ENCODE measurements around the gene CWC27.

Gene CWC27

DNA sequence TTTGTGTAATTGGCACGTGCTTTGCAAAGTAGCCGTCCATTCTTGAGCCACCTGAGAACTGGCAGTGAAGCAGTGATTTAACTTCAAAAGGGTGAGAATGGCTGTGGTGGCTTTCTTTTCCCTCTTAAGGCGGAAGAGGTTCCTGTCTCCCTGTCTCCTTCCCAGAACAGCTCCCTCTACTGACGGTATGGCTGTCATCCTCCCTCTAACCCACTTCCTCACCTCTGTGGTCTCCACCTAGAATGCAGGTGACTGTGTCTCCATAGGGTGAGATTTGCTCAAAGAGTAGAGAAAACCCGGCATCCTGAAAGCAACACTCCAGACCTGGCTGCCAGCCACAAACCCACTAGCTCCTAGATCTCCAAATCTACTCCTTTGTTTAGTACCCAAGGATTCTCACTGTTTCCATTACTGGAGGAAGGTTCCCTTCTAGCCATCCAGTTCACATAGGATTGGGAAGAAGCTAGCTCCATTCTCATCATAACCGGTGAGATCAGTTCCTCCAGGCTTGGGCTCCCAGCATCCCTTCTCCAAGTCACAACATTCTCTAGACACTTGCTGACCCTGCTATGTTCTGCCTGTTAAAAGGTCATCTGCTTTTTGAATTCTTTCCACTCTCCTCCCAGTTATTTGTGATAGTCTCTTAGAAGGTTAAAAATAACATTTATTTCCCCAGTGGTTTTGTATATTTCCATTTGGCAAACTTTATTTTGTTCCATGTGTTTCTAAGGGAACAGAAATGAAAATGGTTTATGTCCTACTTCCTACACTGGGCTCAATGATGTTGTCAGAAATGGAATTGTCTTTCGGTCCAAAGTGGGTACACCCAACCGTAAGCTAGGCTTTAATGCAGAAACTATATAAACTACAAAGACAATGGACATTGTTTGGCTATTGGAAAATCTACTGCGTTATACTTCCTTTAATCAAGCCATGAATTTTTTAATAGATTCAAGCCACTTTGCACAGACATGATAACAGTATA lies 269.4 kb downstream of the CWC27 start:
- no peak for DNase-seq (ENCODE audit: low spot score)

DNA sequence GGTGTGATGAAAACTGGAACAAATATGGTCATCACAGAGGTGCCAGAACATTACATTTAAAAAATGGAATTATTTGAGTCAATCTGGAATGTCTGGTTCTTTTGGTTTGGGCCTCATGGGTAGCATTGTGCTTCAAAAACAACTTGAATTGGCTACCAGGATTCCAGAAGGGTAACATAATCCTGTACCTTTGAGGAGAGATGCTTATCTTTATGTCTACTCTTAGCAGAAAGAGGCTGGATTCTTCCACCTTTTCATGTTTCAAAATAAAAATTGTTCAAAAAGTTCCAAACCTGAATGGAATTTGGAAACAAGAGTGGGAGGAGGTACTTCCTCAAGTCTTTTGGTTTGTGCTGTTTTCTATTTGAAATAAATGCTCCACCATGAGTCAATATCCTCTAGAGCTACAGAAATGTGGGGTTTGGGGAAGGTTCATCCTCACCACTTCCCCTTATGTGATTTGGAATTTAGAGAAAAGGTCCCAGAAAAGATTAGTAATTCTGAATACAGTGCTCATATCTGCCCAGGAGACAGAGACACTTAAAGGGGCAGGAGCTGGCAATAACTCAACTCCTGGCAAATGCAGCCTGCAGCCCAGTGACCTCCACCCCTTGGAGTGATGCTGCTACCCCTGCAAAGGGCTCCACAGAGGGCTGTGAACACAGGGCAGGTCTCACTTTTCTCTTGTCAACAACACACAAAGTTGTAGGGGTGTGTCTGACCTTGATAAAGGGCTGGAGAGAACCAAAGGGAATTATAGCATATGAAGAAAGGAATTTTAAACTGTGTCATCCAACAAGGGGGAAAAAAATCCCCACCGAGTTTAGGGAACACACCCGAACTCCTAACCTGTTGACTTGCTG lies 272.8 kb downstream of the CWC27 start:
- DNase-seq (ENCODE audit: low spot score): no peak

GRCh38 chr5:65043843-65044359 lies 275.2 kb downstream of the CWC27 start:
- no peak for DNase-seq (ENCODE audit: low spot score)

DNA sequence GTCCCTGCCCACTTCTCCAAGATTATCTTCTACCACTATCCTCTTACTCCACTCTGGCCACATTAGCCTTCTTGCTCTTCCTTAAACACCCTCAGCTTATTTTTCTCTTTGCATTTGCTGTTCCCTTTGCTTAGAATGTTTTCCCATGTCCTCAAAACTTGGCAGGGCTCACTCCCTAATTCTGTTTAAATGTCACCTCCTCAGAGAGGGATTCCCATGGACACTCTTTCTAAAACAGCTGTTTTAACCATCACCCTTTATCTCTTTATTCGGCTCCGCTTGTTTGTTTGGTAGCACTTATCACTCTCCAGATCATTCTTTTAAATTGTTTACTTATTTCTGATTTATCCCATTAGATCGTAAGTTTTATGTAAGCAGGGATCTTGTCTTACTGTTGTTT lies 278.5 kb downstream of the CWC27 start:
- no peak for DNase-seq (ENCODE audit: low spot score)

GRCh38 chr5:65047948-65048690 lies 279.4 kb downstream of the CWC27 start:
- no peak for DNase-seq (ENCODE audit: low spot score)

GRCh38 chr5:65050140-65050539 lies 281.4 kb downstream of the CWC27 start:
- no peak for DNase-seq (ENCODE audit: low spot score)

DNA sequence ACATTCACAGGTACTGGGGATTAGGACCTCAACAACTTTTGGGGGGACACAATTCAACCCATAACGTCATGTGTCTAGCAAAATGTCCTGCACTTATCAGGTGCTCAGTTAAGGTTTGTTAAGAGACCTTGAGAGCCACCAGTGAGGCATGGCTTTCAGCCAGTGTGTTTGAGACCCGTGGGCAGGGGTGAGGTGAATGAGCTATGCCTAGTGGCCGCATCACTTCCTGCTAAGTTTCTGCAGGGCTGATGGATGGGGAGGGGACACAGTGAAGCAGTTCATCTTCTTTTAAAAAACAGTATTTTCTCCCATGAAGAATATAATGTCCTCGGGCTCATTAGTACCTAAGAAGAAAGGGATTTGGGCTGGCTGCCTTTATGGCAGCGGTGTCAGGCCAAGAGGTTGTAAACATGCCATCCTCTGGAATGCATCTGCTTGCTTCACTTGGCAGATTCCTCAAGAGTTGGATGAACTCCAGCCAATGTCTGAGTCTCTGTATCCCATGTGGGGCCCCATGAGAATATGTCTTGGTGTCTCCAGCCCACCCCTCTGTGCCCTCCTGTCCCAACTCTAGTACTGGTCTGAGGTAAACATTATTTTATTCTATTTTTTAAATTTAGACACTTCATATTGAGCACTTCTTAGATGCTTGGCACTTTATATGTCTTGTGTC lies 282.2 kb downstream of the CWC27 start:
- no peak for DNase-seq (ENCODE audit: low spot score)

GRCh38 chr5:65055938-65056337 lies 287.2 kb downstream of the CWC27 start:
- DNase-seq (ENCODE audit: low spot score): no peak

GRCh38 chr5:65059681-65060598 lies 291.2 kb downstream of the CWC27 start:
- no peak for DNase-seq (ENCODE audit: low spot score)

GRCh38 chr5:65061250-65061973 lies 292.7 kb downstream of the CWC27 start:
- DNase-seq (ENCODE audit: low spot score): no peak

DNA sequence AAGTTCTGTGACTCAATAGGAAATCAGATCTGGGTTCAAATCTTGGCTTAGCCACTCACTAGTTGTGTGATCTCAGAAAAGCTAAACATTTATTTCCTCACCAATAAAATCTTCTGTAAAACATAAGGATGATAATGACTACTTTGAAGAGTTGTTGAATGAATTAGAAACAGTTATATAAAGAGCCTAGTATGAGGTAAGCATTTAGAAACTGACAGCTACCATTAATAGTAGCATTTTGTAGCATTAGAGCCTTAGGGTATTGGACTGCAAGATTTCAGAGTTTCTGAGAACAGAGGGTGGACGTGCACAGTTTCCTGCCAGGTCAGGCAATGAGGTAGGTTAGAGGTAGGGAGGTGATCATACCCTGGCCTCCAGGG lies 293.2 kb downstream of the CWC27 start:
- DNase-seq (ENCODE audit: low spot score): no peak

GRCh38 chr5:65062469-65063083 lies 293.8 kb downstream of the CWC27 start:
- DNase-seq (ENCODE audit: low spot score): no peak

GRCh38 chr5:65065001-65065511 lies 296.3 kb downstream of the CWC27 start:
- no peak for DNase-seq (ENCODE audit: low spot score)

DNA sequence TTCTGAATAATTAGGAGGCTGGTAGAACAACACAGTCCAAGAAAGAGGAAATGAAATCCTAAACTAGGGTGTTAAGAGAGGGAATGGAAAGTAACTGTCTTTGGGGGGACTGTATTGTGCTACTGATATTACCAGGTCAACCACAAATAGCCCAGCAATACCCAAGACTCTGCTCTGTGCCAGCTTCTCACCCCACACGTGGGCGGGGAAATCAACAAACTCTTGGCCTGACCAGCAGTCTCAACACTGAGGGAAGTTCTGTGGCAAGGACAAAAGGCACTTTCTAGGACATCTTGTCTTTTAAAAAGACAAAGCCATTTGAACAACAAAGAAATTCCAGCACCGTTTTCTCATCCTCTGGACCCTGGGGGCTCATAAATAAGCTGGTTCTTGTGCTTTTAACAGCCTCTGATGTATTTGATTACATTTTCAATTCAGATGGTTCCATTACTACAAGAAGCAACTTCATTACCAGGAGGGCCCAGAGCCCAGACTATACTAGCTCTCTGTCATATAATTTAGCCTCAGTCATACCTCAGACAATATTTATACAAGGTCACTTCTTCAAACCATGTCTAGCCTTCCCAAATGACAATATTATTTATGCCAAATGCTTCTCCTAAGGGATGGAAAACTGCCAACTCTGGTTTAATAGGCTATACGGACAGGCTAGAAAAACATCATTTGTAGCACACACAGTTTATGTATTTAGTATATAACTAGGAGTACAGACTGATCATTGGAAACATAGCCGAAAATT lies 297.8 kb downstream of the CWC27 start:
- DNase-seq (ENCODE audit: low spot score): no peak

DNA sequence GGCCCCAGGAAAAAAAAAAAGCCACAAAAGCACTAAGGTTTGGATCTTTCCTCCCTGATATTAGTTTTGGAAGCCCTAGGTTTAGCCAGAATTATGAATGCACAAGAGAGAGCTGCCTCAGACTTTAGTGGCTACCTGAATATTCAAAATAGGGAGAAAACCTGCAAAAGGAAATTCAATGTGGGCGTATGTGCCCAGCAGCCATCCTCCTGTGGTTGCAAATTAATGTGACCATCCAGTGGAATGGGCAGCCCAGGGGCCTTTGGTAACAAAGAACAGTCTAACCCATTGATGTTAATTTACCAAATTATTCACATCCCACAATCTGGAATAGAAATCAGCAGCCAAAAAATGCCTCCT lies 298.4 kb downstream of the CWC27 start:
- no peak for DNase-seq (ENCODE audit: low spot score)
